ENCODE measurements around the gene MRPS22. TPM values are rescaled to one million over a fixed set of nuclear protein-coding genes. Genes with fewer than 3 reads are reported as not detected.

MRPS22 gene
- total and polyA plus RNA-seq, 9 of the 15 experiments (the other 6 are each of a cell fraction or from before 2014, with no cell fraction given) = 148 to 397 (median 229) TPM

DNA sequence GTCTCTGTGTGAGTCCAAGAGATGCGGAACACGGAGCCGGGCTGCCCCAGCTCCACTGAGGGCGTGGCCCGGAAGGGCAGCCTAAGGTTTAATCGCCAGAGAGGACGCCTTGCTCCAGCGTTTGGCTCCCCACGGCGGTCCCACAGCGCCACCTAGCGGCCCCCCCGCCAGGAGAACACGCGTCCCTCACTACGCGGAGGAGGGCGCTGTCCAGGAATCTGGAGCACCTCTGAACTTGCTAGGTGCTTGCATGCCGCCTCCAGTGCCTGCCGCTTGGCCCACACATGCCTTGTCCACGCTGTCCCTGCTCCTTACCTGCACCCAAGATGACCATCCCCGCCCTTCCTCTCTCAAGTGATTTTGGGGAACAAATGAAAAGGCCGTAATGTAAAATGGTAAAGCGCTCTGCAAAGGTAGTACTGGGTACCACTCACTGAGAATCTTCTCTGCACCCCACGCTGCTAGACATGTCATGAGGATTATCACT is 14.4 kb upstream of the MRPS22 start (continued):
- TF ChIP-seq ETV5 (CRISPR knock-in tag; IDR thresholded peaks at IDR 0.05; ENCODE audit: low read depth) (peak; percentile 85), CBX8 (IDR thresholded peaks at IDR 0.05; ENCODE audit: borderline replicate concordance, extremely low read depth, low read depth, low read length, poor library complexity, severe bottlenecking) (no peak), NCOR1 (IDR thresholded peaks at IDR 0.05) (0 out of 2 replicates have a peak, but pooled peaks have one; percentile 38), HNRNPUL1 (IDR thresholded peaks at IDR 0.05; ENCODE audit: low read length) (no peak), RBM15 (IDR thresholded peaks at IDR 0.05; ENCODE audit: insufficient read depth, low read length) (no peak), KDM5B (IDR thresholded peaks at IDR 0.05; ENCODE audit: insufficient replicate concordance, low read depth, low read length) (no peak), HDAC1 (IDR thresholded peaks at IDR 0.05) (no peak), FOXJ2 (tag; IDR thresholded peaks at IDR 0.05) (no peak), SRSF1 (IDR thresholded peaks at IDR 0.05; ENCODE audit: low read depth, low read length) (no peak)
- TF ChIP-seq, protein P1, sequence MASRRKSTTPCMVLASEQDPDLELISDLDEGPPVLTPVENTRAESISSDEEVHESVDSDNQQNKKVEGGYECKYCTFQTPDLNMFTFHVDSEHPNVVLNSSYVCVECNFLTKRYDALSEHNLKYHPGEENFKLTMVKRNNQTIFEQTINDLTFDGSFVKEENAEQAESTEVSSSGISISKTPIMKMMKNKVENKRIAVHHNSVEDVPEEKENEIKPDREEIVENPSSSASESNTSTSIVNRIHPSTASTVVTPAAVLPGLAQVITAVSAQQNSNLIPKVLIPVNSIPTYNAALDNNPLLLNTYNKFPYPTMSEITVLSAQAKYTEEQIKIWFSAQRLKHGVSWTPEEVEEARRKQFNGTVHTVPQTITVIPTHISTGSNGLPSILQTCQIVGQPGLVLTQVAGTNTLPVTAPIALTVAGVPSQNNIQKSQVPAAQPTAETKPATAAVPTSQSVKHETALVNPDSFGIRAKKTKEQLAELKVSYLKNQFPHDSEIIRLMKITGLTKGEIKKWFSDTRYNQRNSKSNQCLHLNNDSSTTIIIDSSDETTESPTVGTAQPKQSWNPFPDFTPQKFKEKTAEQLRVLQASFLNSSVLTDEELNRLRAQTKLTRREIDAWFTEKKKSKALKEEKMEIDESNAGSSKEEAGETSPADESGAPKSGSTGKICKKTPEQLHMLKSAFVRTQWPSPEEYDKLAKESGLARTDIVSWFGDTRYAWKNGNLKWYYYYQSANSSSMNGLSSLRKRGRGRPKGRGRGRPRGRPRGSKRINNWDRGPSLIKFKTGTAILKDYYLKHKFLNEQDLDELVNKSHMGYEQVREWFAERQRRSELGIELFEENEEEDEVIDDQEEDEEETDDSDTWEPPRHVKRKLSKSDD (conservative IDR thresholded peaks at IDR 0.05; ENCODE audit: low read length) = no peak
- TF ChIP-seq, protein P2, sequence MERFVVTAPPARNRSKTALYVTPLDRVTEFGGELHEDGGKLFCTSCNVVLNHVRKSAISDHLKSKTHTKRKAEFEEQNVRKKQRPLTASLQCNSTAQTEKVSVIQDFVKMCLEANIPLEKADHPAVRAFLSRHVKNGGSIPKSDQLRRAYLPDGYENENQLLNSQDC (CRISPR knock-in tag; IDR thresholded peaks at IDR 0.05) = no peak
- TF ChIP-seq, protein P3, sequence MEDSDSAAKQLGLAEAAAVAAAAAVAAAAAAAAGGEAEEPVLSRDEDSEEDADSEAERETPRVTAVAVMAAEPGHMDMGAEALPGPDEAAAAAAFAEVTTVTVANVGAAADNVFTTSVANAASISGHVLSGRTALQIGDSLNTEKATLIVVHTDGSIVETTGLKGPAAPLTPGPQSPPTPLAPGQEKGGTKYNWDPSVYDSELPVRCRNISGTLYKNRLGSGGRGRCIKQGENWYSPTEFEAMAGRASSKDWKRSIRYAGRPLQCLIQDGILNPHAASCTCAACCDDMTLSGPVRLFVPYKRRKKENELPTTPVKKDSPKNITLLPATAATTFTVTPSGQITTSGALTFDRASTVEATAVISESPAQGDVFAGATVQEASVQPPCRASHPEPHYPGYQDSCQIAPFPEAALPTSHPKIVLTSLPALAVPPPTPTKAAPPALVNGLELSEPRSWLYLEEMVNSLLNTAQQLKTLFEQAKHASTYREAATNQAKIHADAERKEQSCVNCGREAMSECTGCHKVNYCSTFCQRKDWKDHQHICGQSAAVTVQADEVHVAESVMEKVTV (CRISPR knock-in tag; IDR thresholded peaks at IDR 0.05) = peak; percentile 99
- TF ChIP-seq, protein P4, sequence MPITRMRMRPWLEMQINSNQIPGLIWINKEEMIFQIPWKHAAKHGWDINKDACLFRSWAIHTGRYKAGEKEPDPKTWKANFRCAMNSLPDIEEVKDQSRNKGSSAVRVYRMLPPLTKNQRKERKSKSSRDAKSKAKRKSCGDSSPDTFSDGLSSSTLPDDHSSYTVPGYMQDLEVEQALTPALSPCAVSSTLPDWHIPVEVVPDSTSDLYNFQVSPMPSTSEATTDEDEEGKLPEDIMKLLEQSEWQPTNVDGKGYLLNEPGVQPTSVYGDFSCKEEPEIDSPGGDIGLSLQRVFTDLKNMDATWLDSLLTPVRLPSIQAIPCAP (CRISPR knock-in tag; IDR thresholded peaks at IDR 0.05; ENCODE audit: borderline replicate concordance) = no peak
- TF ChIP-seq, protein P5, sequence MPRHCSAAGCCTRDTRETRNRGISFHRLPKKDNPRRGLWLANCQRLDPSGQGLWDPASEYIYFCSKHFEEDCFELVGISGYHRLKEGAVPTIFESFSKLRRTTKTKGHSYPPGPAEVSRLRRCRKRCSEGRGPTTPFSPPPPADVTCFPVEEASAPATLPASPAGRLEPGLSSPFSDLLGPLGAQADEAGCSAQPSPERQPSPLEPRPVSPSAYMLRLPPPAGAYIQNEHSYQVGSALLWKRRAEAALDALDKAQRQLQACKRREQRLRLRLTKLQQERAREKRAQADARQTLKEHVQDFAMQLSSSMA (CRISPR knock-in tag; IDR thresholded peaks at IDR 0.05) = no peak
- TF ChIP-seq, protein P6, sequence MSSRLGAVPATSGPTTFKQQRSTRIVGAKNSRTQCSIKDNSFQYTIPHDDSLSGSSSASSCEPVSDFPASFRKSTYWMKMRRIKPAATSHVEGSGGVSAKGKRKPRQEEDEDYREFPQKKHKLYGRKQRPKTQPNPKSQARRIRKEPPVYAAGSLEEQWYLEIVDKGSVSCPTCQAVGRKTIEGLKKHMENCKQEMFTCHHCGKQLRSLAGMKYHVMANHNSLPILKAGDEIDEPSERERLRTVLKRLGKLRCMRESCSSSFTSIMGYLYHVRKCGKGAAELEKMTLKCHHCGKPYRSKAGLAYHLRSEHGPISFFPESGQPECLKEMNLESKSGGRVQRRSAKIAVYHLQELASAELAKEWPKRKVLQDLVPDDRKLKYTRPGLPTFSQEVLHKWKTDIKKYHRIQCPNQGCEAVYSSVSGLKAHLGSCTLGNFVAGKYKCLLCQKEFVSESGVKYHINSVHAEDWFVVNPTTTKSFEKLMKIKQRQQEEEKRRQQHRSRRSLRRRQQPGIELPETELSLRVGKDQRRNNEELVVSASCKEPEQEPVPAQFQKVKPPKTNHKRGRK (tag; IDR thresholded peaks at IDR 0.05) = no peak
- TF ChIP-seq, protein P7, sequence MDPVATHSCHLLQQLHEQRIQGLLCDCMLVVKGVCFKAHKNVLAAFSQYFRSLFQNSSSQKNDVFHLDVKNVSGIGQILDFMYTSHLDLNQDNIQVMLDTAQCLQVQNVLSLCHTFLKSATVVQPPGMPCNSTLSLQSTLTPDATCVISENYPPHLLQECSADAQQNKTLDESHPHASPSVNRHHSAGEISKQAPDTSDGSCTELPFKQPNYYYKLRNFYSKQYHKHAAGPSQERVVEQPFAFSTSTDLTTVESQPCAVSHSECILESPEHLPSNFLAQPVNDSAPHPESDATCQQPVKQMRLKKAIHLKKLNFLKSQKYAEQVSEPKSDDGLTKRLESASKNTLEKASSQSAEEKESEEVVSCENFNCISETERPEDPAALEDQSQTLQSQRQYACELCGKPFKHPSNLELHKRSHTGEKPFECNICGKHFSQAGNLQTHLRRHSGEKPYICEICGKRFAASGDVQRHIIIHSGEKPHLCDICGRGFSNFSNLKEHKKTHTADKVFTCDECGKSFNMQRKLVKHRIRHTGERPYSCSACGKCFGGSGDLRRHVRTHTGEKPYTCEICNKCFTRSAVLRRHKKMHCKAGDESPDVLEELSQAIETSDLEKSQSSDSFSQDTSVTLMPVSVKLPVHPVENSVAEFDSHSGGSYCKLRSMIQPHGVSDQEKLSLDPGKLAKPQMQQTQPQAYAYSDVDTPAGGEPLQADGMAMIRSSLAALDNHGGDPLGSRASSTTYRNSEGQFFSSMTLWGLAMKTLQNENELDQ (CRISPR knock-in tag; IDR thresholded peaks at IDR 0.05; ENCODE audit: borderline replicate concordance) = no peak
